Measurements from ENCODE around the gene ADRB1.

Gene ADRB1

DNA sequence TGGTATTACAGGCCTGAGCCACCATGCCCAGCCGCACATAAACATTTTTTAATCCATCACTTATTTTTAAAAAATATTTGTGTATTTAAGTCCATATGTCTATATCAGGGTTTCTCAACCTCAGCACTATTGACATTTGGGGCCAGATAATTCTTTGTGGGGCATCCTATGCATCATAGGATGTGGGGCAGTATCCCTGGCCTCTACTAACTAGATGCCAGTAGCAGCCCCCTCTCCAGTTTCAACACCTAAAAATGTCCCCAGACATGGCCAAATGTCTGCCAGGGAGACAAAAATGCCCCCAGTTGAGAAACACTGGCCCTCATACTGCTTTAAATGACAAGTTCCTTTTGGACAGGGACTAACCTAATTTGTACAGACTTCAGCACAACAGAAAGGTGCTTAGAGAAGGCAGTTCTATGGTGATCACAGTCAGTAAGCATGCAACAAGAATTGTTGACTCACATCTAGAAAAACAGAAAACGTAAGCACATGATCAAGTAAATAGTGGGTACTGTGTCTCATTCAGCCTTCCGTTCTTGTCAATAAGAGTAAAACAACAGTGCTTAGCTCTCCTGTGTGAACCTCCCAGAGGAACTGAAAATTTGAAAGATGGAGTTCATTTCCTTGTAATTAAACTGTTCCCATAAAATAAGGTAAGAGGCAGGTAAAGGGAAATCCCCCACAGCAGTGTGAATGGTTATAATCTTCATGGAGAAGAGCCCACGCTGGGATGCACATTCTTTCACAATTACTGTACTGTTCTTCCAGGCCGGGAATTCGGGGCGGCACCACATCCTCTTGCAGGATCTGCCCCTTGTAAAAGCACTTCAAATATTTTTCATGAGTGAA is 17.3 kb upstream of the ADRB1 start:
- no peak for DNase-seq (ENCODE audit: low spot score)

DNA sequence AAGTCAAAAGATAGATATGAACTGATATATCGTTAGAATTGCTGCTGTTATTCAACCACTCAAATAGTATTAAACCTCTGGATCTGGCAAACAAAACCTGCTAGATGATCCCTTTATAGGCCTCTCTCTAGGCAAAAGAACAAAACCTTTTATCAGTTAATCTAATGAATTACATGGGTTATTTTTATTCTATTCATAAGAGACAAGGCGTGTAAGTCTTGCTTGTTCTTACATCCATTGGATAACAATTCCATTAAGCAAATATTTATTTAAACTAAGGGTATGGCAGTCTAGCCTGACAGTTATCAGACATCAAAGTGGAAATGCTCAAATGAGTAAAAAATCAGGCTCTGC is 16.6 kb upstream of the ADRB1 start:
- DNase-seq (ENCODE audit: low spot score) = no peak

DNA sequence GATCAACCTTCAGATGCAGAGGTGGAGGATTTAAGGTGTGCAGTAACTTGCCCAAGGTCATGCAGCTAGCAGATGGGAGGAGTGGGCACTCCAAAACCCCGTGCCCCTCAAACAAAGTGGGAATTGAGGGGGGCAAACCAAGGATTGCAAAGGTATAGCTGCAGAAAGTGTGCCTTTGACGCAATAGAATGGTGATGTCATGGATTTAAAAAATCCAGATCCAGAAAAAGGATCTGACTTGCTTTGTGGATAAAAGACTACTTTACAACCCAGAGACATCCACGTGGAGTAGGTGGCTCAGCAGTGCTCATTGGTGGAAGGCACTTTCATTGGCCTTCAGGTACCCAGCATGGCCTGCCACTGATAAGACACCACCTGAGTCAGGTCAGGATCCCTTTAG is 15.7 kb upstream of the ADRB1 start:
- DNase-seq (ENCODE audit: low spot score) = no peak

DNA sequence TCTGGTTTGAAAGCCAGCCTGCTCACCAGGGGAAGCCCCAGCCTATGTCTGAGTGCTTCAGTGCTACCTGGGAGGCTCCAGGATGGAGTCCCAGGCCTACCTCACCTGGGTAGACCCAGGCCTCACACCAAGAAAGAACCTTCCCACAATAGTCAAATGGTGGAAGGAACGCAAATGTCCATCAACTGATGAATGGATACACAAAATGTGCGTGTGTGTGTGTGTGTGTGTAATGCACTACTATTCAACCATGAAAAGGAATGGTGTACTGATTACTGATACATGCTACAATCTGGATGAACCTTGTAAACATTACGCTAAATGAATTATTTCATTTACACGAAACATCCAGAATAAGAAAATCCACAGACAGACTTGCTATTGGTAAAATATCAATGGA is 15.2 kb upstream of the ADRB1 start:
- DNase-seq (ENCODE audit: low spot score) = no peak

DNA sequence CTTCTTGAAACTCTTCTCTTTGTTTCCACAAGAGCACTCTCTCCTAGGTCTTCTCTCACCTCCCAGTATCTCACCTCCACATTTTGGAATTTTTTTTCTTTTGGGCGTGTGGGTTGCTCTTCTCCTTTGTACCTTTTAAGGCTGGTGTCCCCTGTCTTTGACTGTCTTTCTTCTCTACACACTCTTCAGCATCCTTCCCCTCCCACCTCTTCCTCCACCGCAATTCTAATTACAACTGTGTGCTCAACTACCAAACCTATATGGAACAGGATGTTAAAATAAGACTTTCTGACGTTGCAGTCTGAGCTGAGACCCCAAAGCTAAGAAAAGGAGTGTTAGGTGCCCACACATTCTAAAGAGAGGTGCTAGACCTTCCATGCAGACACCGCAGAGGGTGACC is 14.0 kb upstream of the ADRB1 start:
- no peak for DNase-seq (ENCODE audit: low spot score)

DNA sequence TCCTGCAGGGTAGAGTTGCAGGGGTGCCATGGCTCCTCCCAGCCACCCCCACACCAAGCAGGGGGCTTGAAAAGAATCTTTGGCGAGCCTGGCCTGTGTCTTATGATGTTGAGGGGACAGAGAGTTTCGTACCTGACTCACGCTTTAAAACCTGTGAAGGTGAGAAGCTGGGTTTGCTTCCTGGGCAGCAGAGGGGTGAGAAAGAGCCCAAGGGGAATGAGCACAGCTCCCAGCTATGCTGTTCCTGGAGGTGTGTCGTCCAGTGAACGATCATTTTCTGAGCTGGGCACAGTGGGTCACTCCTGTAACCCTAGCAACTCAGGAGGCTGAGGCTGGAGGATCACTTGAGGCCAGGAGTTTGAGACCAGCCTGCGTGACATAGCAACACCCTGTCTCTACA is 13.5 kb upstream of the ADRB1 start:
- no peak for DNase-seq (ENCODE audit: low spot score)

DNA sequence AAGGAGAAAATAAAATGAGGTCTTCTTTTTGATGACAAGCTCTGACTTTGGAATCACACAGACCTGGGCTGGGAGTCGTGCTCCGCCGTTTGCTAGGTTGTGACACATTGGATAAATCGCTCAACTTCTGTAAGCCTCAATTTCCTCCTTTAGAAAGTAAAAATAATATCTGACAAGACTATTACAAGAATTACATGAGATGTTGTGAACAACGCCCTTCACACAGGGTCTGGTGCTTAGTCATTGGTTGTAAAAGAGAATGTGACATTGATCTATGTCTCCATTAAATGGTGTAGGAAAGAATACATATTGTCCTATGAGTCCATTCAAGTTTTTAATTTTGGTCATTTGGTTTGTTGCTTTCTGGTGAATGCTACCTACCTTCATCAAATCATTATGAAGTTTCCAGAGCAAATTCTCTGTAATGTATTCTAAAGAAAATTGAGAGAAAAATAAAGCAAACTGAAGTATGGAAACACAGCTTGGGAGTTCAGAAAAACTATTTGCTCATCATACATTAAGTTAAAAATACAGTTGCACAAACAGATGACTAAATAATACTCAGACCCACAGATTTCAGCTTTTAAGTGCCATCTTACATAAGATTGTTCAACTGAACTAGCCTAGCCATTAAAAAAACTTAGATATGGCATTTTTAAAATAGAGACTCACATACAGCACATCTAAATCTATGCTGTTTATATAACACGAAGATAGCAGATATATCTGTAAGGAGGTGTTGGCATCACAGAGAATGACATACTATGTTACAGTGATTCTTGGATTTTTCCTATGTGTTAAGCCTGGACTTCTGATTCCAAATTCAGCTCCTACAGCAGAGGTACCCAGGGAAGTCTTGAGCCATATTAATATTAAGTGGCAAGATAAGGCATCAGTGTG is 12.3 kb upstream of the ADRB1 start:
- DNase-seq (ENCODE audit: low spot score) = no peak

DNA sequence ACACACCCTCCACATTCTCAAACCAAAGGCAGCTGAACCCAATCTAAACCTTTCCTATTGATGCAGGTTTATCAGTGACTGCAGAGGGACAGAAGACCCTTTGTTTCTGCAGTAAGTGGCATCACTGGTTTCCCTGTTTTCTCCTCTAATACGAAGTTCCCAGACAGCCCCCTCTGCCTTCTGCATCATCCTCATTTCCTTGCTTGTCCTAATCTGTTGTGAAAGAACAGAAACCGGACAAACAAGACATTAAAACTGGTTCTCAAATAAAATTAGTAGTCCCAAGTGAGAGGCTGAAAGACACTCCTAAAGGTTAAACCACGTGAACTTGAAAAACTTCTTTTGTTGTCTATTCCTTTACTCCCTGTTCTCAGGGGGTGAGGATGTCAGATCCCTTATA is 10.1 kb upstream of the ADRB1 start:
- no peak for DNase-seq (ENCODE audit: low spot score)

DNA sequence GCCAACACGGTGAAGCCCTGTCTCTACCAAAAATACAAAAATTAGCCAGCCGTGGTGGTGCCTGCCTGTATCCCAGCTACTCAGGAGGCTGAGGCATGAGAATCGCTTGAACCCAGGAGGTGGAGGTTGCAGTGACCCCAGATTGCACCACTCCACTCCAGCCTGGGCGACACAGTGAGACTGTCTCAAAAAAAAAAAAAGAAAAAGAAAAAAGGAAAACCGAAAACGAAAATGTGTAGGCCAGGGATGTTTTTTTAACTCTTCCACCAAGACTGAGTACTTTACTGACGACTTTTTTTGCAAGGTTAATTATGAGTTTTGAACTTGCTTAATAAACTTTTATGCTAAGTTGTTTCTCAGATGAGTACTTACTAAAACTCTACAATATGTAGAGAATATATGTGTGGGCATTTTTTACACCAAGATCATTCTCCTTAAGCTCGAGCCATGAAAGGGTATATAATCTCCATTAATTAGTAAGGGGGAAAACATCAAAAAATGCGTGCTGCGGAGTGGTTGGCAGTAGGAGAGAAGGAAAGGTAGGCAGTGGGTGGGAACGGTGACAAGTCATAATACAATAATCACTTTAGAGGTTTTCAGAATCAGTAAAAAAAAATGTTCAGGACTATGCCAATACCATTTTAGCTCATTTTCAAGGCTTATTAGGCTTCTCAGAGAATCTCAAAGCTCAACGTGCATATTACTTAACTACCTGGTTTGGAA is 8.6 kb upstream of the ADRB1 start:
- DNase-seq (ENCODE audit: low spot score) = no peak

DNA sequence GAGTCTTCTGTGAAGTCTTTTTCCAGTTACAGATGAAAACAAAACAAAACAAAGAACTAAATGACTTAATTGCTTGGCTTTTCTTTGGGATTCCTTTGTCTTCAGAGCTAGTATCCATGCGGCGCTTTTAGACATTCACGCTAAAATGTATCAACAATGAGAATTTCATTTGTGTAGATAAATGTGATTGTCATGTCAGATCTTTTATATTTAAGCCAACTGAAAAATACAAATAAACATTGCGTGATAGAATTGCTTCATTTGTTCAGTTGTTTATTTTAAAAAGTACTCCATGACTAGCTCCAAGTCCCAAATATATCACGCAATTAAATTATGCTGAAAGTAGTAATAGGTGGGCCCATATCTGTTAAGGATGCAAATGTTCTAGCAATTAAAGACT is 7.9 kb upstream of the ADRB1 start:
- no peak for DNase-seq (ENCODE audit: low spot score)

DNA sequence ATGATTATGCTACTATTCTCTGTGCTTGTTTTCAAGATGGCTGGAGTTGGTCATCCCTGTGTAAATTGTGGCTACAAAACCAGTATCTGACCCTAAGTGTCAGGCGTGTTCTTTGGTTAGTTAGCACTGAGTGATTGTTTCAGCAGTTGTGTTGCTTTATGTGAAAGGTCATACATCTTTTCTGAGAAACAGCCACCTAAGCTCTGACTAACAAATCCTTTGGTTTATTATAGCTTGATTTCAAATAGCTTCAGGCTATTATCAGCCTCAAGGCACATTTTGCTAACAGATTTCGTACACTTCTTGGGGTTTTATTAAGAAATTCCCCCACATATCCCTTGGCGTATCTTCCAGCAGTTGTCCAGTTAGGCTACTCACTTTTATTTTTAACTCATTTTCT is 4.8 kb upstream of the ADRB1 start:
- DNase-seq (ENCODE audit: low spot score) = no peak

DNA sequence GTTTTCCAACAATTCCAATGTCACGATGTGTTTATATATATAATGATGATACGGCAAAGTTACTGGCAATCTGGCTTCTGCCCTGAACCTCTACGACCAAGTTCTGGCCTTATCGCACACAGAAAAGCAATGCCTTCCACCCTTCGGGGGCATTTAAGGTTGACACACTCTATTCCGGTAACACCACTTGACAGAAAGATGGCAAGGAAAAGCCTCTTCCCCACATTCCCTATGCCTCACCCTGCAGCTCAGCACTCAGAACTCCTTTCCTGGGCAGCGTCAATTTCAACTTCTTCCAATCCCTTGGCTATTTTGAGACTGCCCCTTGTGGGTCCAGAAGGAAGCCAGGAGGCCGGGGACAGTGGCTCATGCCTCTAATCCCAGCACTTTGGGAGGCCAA is 2.5 kb upstream of the ADRB1 start:
- DNase-seq (ENCODE audit: low spot score) = no peak

DNA sequence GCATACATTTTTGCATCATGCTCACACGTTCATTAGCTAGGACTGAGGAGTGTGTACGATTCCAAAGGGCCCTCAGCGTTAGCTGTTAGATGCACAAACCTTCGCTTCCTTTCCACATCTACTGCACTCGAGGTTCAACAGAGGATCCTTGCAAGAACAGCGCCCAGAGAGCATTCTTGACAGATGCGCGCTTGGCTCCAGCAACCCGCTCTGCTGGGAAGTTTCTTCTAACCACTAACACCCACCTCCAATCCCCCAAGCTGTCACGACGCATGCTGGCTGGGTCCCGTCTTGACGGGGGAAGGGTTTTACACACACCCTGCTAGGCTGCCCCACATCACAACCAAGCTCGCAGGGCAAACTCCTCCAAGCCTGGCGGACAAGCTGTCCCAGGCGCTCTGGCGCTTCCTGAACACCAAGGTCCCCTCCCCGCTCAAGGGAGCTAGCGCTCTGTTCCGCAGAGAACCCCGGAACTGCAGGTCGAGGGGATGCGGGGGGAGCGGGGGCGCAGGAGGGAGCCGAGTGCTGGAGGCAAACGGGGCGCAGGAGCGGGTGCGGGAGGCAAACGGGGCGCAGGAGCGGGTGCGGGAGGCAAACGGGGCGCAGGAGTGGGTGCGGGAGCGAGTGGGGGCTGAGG is 653 bp upstream of the ADRB1 start:
- DNase-seq (ENCODE audit: low spot score) = no peak

DNA sequence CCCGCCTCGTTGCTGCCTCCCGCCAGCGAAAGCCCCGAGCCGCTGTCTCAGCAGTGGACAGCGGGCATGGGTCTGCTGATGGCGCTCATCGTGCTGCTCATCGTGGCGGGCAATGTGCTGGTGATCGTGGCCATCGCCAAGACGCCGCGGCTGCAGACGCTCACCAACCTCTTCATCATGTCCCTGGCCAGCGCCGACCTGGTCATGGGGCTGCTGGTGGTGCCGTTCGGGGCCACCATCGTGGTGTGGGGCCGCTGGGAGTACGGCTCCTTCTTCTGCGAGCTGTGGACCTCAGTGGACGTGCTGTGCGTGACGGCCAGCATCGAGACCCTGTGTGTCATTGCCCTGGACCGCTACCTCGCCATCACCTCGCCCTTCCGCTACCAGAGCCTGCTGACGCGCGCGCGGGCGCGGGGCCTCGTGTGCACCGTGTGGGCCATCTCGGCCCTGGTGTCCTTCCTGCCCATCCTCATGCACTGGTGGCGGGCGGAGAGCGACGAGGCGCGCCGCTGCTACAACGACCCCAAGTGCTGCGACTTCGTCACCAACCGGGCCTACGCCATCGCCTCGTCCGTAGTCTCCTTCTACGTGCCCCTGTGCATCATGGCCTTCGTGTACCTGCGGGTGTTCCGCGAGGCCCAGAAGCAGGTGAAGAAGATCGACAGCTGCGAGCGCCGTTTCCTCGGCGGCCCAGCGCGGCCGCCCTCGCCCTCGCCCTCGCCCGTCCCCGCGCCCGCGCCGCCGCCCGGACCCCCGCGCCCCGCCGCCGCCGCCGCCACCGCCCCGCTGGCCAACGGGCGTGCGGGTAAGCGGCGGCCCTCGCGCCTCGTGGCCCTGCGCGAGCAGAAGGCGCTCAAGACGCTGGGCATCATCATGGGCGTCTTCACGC is 825 bp downstream of the ADRB1 start:
- DNase-seq (ENCODE audit: low spot score) = no peak

DNA sequence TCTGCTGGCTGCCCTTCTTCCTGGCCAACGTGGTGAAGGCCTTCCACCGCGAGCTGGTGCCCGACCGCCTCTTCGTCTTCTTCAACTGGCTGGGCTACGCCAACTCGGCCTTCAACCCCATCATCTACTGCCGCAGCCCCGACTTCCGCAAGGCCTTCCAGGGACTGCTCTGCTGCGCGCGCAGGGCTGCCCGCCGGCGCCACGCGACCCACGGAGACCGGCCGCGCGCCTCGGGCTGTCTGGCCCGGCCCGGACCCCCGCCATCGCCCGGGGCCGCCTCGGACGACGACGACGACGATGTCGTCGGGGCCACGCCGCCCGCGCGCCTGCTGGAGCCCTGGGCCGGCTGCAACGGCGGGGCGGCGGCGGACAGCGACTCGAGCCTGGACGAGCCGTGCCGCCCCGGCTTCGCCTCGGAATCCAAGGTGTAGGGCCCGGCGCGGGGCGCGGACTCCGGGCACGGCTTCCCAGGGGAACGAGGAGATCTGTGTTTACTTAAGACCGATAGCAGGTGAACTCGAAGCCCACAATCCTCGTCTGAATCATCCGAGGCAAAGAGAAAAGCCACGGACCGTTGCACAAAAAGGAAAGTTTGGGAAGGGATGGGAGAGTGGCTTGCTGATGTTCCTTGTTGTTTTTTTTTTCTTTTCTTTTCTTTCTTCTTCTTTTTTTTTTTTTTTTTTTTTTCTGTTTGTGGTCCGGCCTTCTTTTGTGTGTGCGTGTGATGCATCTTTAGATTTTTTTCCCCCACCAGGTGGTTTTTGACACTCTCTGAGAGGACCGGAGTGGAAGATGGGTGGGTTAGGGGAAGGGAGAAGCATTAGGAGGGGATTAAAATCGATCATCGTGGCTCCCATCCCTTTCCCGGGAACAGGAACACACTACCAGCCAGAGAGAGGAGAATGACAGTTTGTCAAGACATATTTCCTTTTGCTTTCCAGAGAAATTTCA is 1.7 kb downstream of the ADRB1 start:
- no peak for DNase-seq (ENCODE audit: low spot score)

DNA sequence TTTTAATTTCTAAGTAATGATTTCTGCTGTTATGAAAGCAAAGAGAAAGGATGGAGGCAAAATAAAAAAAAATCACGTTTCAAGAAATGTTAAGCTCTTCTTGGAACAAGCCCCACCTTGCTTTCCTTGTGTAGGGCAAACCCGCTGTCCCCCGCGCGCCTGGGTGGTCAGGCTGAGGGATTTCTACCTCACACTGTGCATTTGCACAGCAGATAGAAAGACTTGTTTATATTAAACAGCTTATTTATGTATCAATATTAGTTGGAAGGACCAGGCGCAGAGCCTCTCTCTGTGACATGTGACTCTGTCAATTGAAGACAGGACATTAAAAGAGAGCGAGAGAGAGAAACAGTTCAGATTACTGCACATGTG is 2.4 kb downstream of the ADRB1 start:
- no peak for DNase-seq (ENCODE audit: low spot score)

DNA sequence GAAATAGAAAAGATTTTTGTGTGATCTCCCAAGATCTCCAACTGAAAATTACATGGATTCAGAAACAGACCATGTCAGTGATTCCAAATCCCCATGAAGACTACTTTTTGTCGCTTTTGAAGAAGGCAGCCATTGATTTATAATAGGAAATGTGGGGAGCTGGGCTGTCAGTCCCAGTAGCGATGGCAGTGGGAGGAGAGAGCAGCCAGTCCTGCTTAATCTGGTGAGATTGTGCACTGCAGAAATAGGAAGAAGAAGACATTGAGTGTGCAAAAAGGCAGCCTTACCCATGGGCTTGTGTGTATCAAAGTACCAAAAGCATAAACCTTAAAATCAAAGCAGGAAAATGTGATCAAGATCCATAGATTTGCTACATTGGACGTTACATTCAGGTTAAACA is 4.8 kb downstream of the ADRB1 start:
- no peak for DNase-seq (ENCODE audit: low spot score)

DNA sequence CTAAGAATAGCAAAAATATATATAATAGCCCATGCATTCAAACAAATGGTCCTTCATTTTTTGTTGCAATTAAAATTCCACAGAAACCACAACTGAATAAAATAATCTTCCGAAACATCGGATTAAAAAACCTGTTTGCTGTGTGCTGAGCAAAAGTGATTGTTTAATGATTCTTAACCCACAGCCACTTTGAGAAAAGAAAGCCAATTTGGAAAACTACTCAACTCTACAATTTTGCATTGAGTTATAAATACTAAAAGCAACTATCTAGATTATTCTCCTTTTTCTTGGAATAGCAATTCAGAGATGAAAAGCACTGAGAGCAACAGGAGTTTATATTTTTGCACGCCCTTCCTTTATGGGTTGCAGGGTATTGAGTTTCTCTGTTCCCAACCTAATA is 8.0 kb downstream of the ADRB1 start:
- DNase-seq (ENCODE audit: low spot score) = no peak

DNA sequence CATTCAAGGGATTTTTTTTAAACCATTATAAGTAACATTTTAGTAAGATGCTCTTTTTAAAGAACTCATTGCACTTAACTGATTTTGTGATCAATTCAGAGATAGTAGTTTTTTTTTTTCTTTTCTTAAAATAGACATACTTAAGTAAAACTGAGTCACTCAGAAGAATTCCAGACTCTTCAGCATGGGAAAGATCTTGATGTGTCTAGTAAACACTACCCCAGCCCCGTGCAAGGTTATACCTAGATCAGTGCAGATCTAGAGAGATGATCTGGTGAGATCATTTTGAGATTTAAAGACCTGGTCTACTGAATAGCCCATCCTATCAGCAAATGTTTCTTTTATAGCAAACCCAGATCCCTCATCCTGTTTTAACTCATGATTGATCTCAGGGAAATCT is 8.6 kb downstream of the ADRB1 start:
- DNase-seq (ENCODE audit: low spot score) = no peak

DNA sequence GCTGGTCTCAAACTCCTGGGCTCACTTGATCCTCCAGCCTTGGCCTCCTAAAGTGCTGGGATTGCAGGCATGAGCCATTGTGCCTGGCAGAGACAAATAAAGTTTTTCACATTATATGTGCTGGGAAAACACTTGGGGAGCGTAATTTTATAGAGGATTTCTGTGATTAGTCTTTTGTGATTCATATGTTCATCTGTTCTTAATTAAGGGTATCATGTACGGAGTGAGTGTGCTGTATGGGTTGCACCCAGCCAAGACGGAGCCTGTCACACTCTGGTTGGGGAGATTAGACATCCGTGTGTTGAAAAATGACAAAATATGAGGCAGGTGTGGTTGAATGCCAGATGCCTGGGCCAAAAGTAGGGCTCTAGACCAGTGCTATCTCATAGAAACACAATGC is 10.3 kb downstream of the ADRB1 start:
- no peak for DNase-seq (ENCODE audit: low spot score)
